A549 (cell line): ENCODE results near the gene TAMM41.

ENCODE experiments used
- CTCF ChIP-seq: fragments of >200 bp; sonication (Bioruptor Twin); formaldehyde crosslinking; IDR thresholded peaks from 3 replicates; pipeline ENCODE4 v1.5.1; 2016
- EP300 ChIP-seq, 2 experiments: fragments of >200 bp; sonication (Bioruptor Twin); formaldehyde crosslinking; IDR thresholded peaks; 2 replicates in 1 of 2; 3 replicates in 1 of 2; pipeline ENCODE4 v1.6.1; 2016 to 2017
- RARB ChIP-seq: fragments of 250-450 bp; sonication (Bioruptor Pico); IDR thresholded peaks from 2 replicates; pipeline ENCODE4 v1.8.0; 2021; ENCODE audit warnings: mild to moderate bottlenecking, moderate library complexity

GRCh38 chr3:11814663-11815062 lies 32.0 kb downstream of the TAMM41 start:
- no peak for TF ChIP-seq CTCF
- no peak for TF ChIP-seq EP300 (IDR thresholded peaks at IDR 0.05)
- TF ChIP-seq RARB (CRISPR knock-in tag) = no peak
